ENCODE data around the gene FAM200B. TPM values are rescaled to one million over a fixed set of nuclear protein-coding genes. Genes with fewer than 3 reads are reported as not detected.

FAM200B gene
- total RNA-seq, 3 donors from 2014 or later (not counting 1 experiment from before 2014, with no cell fraction given): 14.3 to 15.6 (median 14.5) TPM

DNA sequence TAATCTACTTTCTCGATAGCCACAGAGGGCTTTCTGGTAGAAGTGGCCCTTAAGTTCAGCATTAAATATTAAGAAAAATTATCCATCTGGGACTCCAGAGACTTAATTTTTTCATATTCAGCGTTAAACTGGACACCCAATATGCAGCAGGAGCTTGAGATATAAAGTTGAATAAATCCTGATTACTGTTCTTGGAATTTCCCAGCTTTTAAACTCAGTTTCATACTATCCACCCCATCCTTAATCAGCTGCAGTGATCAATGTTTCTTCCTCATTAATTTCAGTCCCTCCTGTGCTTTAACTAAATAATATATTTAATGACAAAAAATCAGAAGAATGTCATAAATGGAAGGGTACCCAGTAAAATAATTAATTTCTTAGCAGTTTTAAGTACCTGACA lies 22.8 kb upstream of the FAM200B start:
- no peak overlapping the region for H3K27ac ChIP-seq (ENCODE audit: low read length)

DNA sequence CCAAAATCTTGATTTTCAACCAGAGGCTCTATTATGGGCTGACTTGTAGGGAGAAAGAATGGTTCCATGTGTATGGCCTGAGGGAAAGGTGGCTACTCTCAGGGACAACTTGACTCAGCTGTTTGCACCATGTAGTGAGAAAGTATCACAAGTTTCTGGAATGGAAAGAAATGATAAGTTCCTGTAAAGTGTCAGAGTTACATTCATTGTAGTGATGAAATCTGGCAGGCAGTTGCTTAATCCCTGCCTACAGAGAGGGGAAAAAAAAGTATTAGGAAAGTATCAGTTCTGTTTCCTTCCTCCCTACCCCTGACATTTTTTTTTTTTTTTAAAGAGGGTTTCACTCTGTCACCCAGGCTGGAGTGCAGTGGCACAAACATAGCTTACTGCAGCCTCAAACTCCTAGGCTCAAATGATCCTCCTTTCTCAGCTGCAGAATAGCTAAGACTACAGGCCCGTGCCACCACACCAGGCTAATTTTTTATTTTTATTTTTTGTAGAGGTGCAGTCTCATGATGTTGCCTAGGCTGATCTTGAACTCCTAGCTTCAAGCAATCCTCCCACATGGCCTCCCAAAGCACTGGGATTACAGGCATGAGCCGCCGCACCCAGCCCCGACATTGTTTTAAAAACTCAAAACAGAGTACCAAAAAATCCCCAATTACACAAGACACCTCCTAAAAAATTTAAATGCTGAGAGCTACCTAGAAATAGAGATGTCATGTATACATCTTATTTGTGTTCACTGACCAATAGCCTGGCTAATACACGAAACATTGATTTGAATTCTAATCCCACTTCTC lies 21.7 kb upstream of the FAM200B start:
- no peak overlapping the region for H3K4me3 ChIP-seq (ENCODE audit: low read length)
- no peaks in the 10 kb centered on the region for H3K27me3 Mint-ChIP-seq (ENCODE audit: low read depth in 2 of 2)
- no peak for DNase-seq
- H3K27me3 ChIP-seq (ENCODE audit: control insufficient read depth, insufficient read depth, low read length): no peaks in the 10 kb centered on the region
- no peaks in the 10 kb centered on the region for H3K36me3 ChIP-seq (ENCODE audit: control insufficient read depth, insufficient read depth, low read length)
- no peaks in the 10 kb centered on the region for H3K36me3 Mint-ChIP-seq
- H3K27ac ChIP-seq (ENCODE audit: low read length): no peak overlapping the region
- no peaks in the 10 kb centered on the region for H3K9me3 Mint-ChIP-seq
- intact Hi-C loops (cut with micrococcal nuclease): loop anchor here (10.0 kb wide), 1 partner anchor 185 kb away; no protein-coding TSS in a partner anchor
- TF ChIP-seq, protein P1, sequence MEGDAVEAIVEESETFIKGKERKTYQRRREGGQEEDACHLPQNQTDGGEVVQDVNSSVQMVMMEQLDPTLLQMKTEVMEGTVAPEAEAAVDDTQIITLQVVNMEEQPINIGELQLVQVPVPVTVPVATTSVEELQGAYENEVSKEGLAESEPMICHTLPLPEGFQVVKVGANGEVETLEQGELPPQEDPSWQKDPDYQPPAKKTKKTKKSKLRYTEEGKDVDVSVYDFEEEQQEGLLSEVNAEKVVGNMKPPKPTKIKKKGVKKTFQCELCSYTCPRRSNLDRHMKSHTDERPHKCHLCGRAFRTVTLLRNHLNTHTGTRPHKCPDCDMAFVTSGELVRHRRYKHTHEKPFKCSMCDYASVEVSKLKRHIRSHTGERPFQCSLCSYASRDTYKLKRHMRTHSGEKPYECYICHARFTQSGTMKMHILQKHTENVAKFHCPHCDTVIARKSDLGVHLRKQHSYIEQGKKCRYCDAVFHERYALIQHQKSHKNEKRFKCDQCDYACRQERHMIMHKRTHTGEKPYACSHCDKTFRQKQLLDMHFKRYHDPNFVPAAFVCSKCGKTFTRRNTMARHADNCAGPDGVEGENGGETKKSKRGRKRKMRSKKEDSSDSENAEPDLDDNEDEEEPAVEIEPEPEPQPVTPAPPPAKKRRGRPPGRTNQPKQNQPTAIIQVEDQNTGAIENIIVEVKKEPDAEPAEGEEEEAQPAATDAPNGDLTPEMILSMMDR (IDR thresholded peaks at IDR 0.05): no peak
- H3K4me1 ChIP-seq (ENCODE audit: control insufficient read depth, insufficient read depth, low read length): peaks cover 9% of the 10 kb centered on the region
- WGBS (ENCODE audit: insufficient coverage): 100% methylated on average over 4 of the region's 5 CpGs
- H3K4me1 Mint-ChIP-seq: peaks cover 5 to 9% of the 10 kb centered on the region in 2 donors
- ATAC-seq: no peak
- H3K9me3 ChIP-seq (ENCODE audit: control insufficient read depth, insufficient read depth, low read length): no peaks in the 10 kb centered on the region
- no peak overlapping the region for H3K4me3 Mint-ChIP-seq
- H3K27ac Mint-ChIP-seq: peak overlapping the region in 1 of 2 donors; percentile 11

More for the DNA sequence above, 22.8 kb upstream of the FAM200B start:
- Mint-ChIP-seq H3K4me1 (peaks cover 13 to 17% of the 10 kb centered on the region in 2 donors), H3K9me3 (no peaks in the 10 kb centered on the region), H3K36me3 (no peaks in the 10 kb centered on the region), H3K27ac (no peak overlapping the region), H3K27me3 (ENCODE audit: low read depth in 2 of 2) (no peaks in the 10 kb centered on the region), H3K4me3 (no peak overlapping the region)
- H3K4me1 ChIP-seq (ENCODE audit: control insufficient read depth, insufficient read depth, low read length): peaks cover 18% of the 10 kb centered on the region
- ATAC-seq (no peak), DNase-seq (no peak)
- H3K4me3 ChIP-seq (ENCODE audit: low read length): no peak overlapping the region
- no peaks in the 10 kb centered on the region for H3K9me3 ChIP-seq (ENCODE audit: control insufficient read depth, insufficient read depth, low read length)
- intact Hi-C loops (cut with micrococcal nuclease): loop anchor here (10.0 kb wide), 1 partner anchor 184 kb away; no protein-coding TSS in a partner anchor
- H3K36me3 ChIP-seq (ENCODE audit: control insufficient read depth, insufficient read depth, low read length): no peaks in the 10 kb centered on the region
- TF ChIP-seq, protein P1 (IDR thresholded peaks at IDR 0.05): no peak
- H3K27me3 ChIP-seq (ENCODE audit: control insufficient read depth, insufficient read depth, low read length): no peaks in the 10 kb centered on the region
- 100% methylated on average over 1 of the region's 2 CpGs for WGBS (ENCODE audit: insufficient coverage)

DNA sequence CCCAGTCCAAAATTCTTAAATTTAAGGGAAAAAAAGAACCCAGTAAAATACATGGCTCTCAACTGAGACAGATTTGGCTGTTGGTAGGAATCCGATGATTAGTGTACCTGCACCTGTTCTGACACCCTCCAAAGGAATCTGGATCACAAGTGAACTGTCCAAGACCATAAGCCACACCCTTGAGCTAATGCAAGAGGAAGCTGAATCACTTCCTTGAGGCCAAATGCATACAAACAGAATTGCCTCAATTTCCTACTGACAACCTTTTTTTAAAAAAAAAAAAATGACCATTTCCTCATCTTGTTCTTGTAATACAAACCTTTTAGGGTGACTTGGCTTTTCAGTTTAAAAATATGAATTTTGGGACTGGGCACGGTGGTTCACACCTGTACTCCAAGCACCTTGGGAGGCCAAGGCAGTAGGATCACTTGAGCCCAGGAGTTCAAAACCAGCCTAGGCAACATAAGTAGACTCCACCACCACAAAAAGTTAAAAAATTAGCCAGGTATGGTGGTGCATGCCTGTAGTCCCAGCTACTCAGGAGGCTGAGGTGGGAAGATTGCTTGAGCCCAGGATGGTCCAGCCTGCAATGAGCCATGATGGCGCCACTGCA lies 15.8 kb upstream of the FAM200B start:
- 97% methylated on average over 2 of the region's 3 CpGs for WGBS (ENCODE audit: insufficient coverage)
- ATAC-seq (peak; percentile 31 to 79 (median 40)), DNase-seq (no peak)
- Mint-ChIP-seq H3K4me1 (peaks cover 15 to 17% of the 10 kb centered on the region in 2 donors), H3K27me3 (ENCODE audit: low read depth in 2 of 2) (no peaks in the 10 kb centered on the region), H3K27ac (peak overlapping the region in 1 of 2 donors; percentile 13), H3K9me3 (no peaks in the 10 kb centered on the region), H3K36me3 (no peaks in the 10 kb centered on the region), H3K4me3 (no peak overlapping the region)
- H3K4me1 ChIP-seq (ENCODE audit: control insufficient read depth, insufficient read depth, low read length): peaks cover 4% of the 10 kb centered on the region
- intact Hi-C loops (cut with micrococcal nuclease): no loop called here
- no peaks in the 10 kb centered on the region for H3K27me3 ChIP-seq (ENCODE audit: control insufficient read depth, insufficient read depth, low read length)
- H3K27ac ChIP-seq (ENCODE audit: low read length): peak overlapping the region; percentile 15
- no peaks in the 10 kb centered on the region for H3K36me3 ChIP-seq (ENCODE audit: control insufficient read depth, insufficient read depth, low read length)
- H3K4me3 ChIP-seq (ENCODE audit: low read length): no peak overlapping the region
- TF ChIP-seq, protein P1 (IDR thresholded peaks at IDR 0.05): no peak
- no peaks in the 10 kb centered on the region for H3K9me3 ChIP-seq (ENCODE audit: control insufficient read depth, insufficient read depth, low read length)
